Measurements from ENCODE around the gene CNPY3.

GRCh38 chr6:42960243-42961019, 31.2 kb downstream of the CNPY3 start, which contains the start of gene GNMT:
- TF ChIP-seq CTCF (CRISPR knock-in tag; IDR thresholded peaks at IDR 0.05) = peak; percentile 66
- TF ChIP-seq, protein P1, sequence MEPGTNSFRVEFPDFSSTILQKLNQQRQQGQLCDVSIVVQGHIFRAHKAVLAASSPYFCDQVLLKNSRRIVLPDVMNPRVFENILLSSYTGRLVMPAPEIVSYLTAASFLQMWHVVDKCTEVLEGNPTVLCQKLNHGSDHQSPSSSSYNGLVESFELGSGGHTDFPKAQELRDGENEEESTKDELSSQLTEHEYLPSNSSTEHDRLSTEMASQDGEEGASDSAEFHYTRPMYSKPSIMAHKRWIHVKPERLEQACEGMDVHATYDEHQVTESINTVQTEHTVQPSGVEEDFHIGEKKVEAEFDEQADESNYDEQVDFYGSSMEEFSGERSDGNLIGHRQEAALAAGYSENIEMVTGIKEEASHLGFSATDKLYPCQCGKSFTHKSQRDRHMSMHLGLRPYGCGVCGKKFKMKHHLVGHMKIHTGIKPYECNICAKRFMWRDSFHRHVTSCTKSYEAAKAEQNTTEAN (CRISPR knock-in tag; conservative IDR thresholded peaks at IDR 0.05) = peak; percentile 58
- TF ChIP-seq ARID3A (IDR thresholded peaks at IDR 0.05; ENCODE audit: low read depth, low read length) = no peak
- TF ChIP-seq, protein P2, sequence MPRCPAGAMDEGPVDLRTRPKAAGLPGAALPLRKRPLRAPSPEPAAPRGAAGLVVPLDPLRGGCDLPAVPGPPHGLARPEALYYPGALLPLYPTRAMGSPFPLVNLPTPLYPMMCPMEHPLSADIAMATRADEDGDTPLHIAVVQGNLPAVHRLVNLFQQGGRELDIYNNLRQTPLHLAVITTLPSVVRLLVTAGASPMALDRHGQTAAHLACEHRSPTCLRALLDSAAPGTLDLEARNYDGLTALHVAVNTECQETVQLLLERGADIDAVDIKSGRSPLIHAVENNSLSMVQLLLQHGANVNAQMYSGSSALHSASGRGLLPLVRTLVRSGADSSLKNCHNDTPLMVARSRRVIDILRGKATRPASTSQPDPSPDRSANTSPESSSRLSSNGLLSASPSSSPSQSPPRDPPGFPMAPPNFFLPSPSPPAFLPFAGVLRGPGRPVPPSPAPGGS (CRISPR knock-in tag; IDR thresholded peaks at IDR 0.05) = peak; percentile 74; the same call in 1 of the 2 replicates
- TF ChIP-seq NONO (IDR thresholded peaks at IDR 0.05) = no peak
- TF ChIP-seq NONO (CRISPR knock-in tag; conservative IDR thresholded peaks at IDR 0.05) = peak; percentile 86
